ENCODE measurements around the gene MIP. TPM values are rescaled to one million over a fixed set of nuclear protein-coding genes. Genes with fewer than 3 reads are reported as not detected.

The MIP gene
- total RNA-seq, 6 donors from 2014 or later, result not detected

GRCh38 chr12:56431850-56432249 is 22.6 kb downstream of the MIP start:
- DNase-seq, result no peak
- WGBS, 2 donors, result 96% methylated on average over 3 of the region's 3 CpGs
- H3K27ac ChIP-seq, result no peak overlapping the region
- H3K36me3 ChIP-seq, result peaks cover 0 to 40% (median 21%) of the 10 kb centered on the region in 4 donors
- H3K4me3 ChIP-seq, result no peak overlapping the region
- H3K9me3 ChIP-seq, result no peaks in the 10 kb centered on the region
- TF ChIP-seq EP300 (IDR thresholded peaks at IDR 0.05) (no peak), POLR2AphosphoS5 (IDR thresholded peaks at IDR 0.05) (no peak), POLR2A (IDR thresholded peaks at IDR 0.05) (no peak)
- TF ChIP-seq, protein P1, sequence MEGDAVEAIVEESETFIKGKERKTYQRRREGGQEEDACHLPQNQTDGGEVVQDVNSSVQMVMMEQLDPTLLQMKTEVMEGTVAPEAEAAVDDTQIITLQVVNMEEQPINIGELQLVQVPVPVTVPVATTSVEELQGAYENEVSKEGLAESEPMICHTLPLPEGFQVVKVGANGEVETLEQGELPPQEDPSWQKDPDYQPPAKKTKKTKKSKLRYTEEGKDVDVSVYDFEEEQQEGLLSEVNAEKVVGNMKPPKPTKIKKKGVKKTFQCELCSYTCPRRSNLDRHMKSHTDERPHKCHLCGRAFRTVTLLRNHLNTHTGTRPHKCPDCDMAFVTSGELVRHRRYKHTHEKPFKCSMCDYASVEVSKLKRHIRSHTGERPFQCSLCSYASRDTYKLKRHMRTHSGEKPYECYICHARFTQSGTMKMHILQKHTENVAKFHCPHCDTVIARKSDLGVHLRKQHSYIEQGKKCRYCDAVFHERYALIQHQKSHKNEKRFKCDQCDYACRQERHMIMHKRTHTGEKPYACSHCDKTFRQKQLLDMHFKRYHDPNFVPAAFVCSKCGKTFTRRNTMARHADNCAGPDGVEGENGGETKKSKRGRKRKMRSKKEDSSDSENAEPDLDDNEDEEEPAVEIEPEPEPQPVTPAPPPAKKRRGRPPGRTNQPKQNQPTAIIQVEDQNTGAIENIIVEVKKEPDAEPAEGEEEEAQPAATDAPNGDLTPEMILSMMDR (IDR thresholded peaks at IDR 0.05), result no peak
- no peaks in the 10 kb centered on the region for H3K27me3 ChIP-seq
- no peak for ATAC-seq (ENCODE audit: low FRiP score in 2 of 2)
- H3K4me1 ChIP-seq, result no peaks in the 10 kb centered on the region

DNA sequence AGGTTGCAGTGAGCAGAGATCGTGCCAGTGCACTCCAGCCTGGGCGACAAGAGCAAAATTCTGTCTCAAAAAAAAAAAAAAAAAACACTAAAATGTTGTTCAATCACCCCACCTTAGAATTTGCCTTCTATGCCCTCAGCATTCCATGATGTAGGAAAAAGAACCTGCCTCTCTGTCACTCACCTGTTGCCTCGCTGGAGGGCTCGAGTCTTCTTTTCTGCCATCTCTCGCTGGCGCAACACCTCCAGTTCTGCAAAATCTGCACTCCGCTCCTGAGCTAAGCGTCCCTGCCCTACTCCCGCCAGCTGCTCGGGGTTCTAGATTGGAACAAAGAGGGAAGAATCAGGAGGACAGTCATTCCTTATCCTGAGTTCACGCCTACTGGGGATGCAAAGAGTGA is 23.2 kb downstream of the MIP start:
- no peak for DNase-seq
- Histone ChIP-seq H3K36me3 (peaks cover 0 to 40% (median 21%) of the 10 kb centered on the region in 4 donors), H3K4me3 (no peak overlapping the region), H3K27ac (no peak overlapping the region), H3K27me3 (no peaks in the 10 kb centered on the region), H3K4me1 (no peaks in the 10 kb centered on the region), H3K9me3 (no peaks in the 10 kb centered on the region)
- ATAC-seq (ENCODE audit: low FRiP score in 2 of 2), result no peak
- 94 to 97% methylated on average over 11 of the region's 11 CpGs for WGBS, 2 donors
- TF ChIP-seq POLR2A (IDR thresholded peaks at IDR 0.05), result no peak
- no peak for TF ChIP-seq EP300 (IDR thresholded peaks at IDR 0.05)
- no peak for TF ChIP-seq POLR2AphosphoS5 (IDR thresholded peaks at IDR 0.05)
- TF ChIP-seq, protein P1 (IDR thresholded peaks at IDR 0.05), result no peak

- Histone ChIP-seq H3K27me3 (no peaks in the 10 kb centered on the region), H3K9me3 (no peaks in the 10 kb centered on the region), H3K4me1 (no peaks in the 10 kb centered on the region), H3K36me3 (peaks cover 0 to 68% (median 32%) of the 10 kb centered on the region in 4 donors), H3K4me3 (no peak overlapping the region), H3K27ac (no peak overlapping the region)
- ATAC-seq (ENCODE audit: low FRiP score in 2 of 2) (no peak), DNase-seq (no peak)
- WGBS, 2 donors, result 51 to 63% methylated on average over 3 of the region's 3 CpGs
- TF ChIP-seq POLR2AphosphoS5 (IDR thresholded peaks at IDR 0.05) (no peak), POLR2A (IDR thresholded peaks at IDR 0.05) (no peak)
Observed at GRCh38 chr12:56425940-56426438, 28.5 kb downstream of the MIP start.

DNA sequence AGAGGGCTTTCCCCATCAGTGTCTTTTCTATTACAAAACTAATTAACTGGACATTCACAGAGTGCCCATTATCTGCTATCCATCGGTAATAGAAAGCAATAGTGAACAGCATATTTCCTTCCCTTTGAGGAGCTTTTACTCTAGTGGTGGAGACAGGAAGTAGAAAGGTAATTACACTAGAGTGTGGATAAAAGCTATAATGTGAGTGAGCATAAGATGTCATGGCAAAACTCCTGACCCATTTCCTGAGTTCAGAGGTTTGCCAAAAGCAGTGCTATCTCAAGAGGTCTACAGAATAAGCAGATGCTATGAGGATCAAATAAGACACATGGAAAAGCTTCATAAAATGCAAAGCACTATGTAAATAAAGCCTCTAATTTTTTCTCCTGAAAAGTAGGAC is 29.3 kb downstream of the MIP start:
- no peak overlapping the region for H3K27ac ChIP-seq
- WGBS, 2 donors, result 52 to 60% methylated on average over 1 of the region's 1 CpG
- H3K4me1 ChIP-seq, result no peaks in the 10 kb centered on the region
- no peaks in the 10 kb centered on the region for H3K27me3 ChIP-seq
- no peak overlapping the region for H3K4me3 ChIP-seq
- DNase-seq (no peak), ATAC-seq (ENCODE audit: low FRiP score in 2 of 2) (no peak)
- H3K9me3 ChIP-seq, result no peaks in the 10 kb centered on the region
- TF ChIP-seq, protein P1 (IDR thresholded peaks at IDR 0.05), result no peak
- TF ChIP-seq POLR2A (IDR thresholded peaks at IDR 0.05) (no peak), POLR2AphosphoS5 (IDR thresholded peaks at IDR 0.05) (no peak), EP300 (IDR thresholded peaks at IDR 0.05) (no peak)
- peaks cover 0 to 69% (median 33%) of the 10 kb centered on the region in 4 donors for H3K36me3 ChIP-seq

DNA sequence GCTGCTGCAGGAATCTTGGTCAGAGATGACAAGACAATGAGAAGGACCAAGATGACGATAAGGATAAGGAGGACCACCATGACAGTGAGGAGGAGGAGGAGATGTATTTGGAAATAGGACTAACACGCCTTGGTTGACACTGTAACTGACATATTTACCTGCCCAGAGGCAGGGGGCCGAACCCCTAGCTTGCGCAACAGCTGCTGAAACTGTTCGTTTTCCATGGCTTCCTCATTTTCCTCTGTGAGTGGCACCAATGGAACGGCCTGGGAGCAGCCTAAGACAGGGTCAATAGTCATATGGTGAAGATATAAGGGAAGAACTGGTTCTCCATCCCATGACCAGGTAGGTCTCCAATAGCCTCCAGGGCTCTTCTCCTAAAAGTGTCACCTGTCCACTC is 34.0 kb downstream of the MIP start:
- no peak for TF ChIP-seq POLR2AphosphoS5 (IDR thresholded peaks at IDR 0.05)
- TF ChIP-seq, protein P1 (IDR thresholded peaks at IDR 0.05), result no peak
- TF ChIP-seq POLR2A (IDR thresholded peaks at IDR 0.05), result no peak
- TF ChIP-seq EP300 (IDR thresholded peaks at IDR 0.05), result no peak
- no peak for ATAC-seq (ENCODE audit: low FRiP score in 2 of 2)
- no peak overlapping the region for H3K27ac ChIP-seq
- no peaks in the 10 kb centered on the region for H3K4me1 ChIP-seq
- H3K9me3 ChIP-seq, result no peaks in the 10 kb centered on the region
- WGBS, 2 donors, result 63 to 71% methylated on average over 6 of the region's 6 CpGs
- no peak for DNase-seq
- no peak overlapping the region for H3K4me3 ChIP-seq
- H3K36me3 ChIP-seq, result peaks cover 0 to 48% (median 27%) of the 10 kb centered on the region in 4 donors
- H3K27me3 ChIP-seq, result no peaks in the 10 kb centered on the region
